Stimulated activated CD4-positive, alpha-beta T cell treated with anti-CD3 and anti-CD28 coated beads, Interleukin-4, amount 100 ng/mL, for 1 hour (primary cell): Measurements from ENCODE around the gene NEK8.
"Not testable (repeated sequence)": the region's sequence is repeated elsewhere in the genome, so short reads cannot be mapped to it uniquely, and the experiment has no call there.

Experiments used
- DNase-seq: peaks from one replicate; pipeline ENCODE4 v3.0.0-alpha.2; 2020

The NEK8 gene

GRCh38 chr17:28774206-28774605 is 45.6 kb downstream of the NEK8 start:
- DNase-seq = no peak

GRCh38 chr17:28777178-28777577 is 48.6 kb downstream of the NEK8 start:
- no peak for DNase-seq

- DNase-seq = not testable (repeated sequence)
Observed at GRCh38 chr17:28779601-28780000, 51.0 kb downstream of the NEK8 start.

GRCh38 chr17:28783161-28783560 is 54.6 kb downstream of the NEK8 start:
- DNase-seq = no peak

GRCh38 chr17:28788100-28788499 is 59.5 kb downstream of the NEK8 start:
- no peak for DNase-seq
